HepG2 (cell line): ENCODE measurements around the gene ARHGAP5. TPM values are rescaled to one million over a fixed set of nuclear protein-coding genes. Genes with fewer than 3 reads are reported as not detected.

Experiments used
- ARNTL ChIP-seq: sonication (generic); formaldehyde crosslinking; IDR thresholded peaks from 2 replicates; pipeline ENCODE4 v1.4.0; 2020; ENCODE audit warnings: mild to moderate bottlenecking, missing genetic modification reagents
- CERS6 ChIP-seq: sonication (generic); formaldehyde crosslinking; IDR thresholded peaks from 2 replicates; pipeline ENCODE4 v1.5.0; 2020; ENCODE audit warnings: missing genetic modification reagents
- E2F1 ChIP-seq: sonication (generic); formaldehyde crosslinking; IDR thresholded peaks from 2 replicates; pipeline ENCODE4 v1.5.0; 2020; ENCODE audit warnings: missing genetic modification reagents
- ETV5 ChIP-seq: IDR thresholded peaks from 2 replicates; pipeline ENCODE4 v1.6.1; 2018; ENCODE audit warnings: missing biosample characterization, missing genetic modification reagents, inconsistent platforms, borderline replicate concordance
- GMEB1 ChIP-seq: sonication (generic); formaldehyde crosslinking; IDR thresholded peaks from 2 replicates; pipeline ENCODE4 v1.5.1; 2020; ENCODE audit warnings: missing genetic modification reagents, mild to moderate bottlenecking, borderline replicate concordance
- HBP1 ChIP-seq: IDR thresholded peaks from 2 replicates; pipeline ENCODE4 v1.6.1; 2016; ENCODE audit warnings: low read depth, control low read depth
- MAFF ChIP-seq: IDR thresholded peaks from 2 replicates; pipeline ENCODE4 v1.6.1; 2011; ENCODE audit warnings: low read depth, low read length, improper control_type of control experiment
- MXD3 ChIP-seq: IDR thresholded peaks from 2 replicates; pipeline ENCODE4 v1.6.1; 2016; ENCODE audit warnings: mild to moderate bottlenecking, missing biosample characterization, missing genetic modification reagents
- NFIC ChIP-seq: IDR thresholded peaks from 2 replicates; pipeline ENCODE4 v1.6.1; 2012; ENCODE audit warnings: mild to moderate bottlenecking, low read length, inconsistent platforms
- RELA ChIP-seq: sonication (generic); formaldehyde crosslinking; IDR thresholded peaks from 2 replicates; pipeline ENCODE4 v1.4.0; 2020; ENCODE audit warnings: missing genetic modification reagents
- SAFB2 ChIP-seq: sonication (generic); formaldehyde crosslinking; IDR thresholded peaks from 2 replicates; pipeline ENCODE4 v1.5.1; 2020; ENCODE audit warnings: missing genetic modification reagents, low read depth, mild to moderate bottlenecking, borderline replicate concordance
- TMF1 ChIP-seq: sonication (generic); formaldehyde crosslinking; IDR thresholded peaks from 2 replicates; pipeline ENCODE4 v1.8.1; 2022; ENCODE audit warnings: low read depth, missing genetic modification reagents
- ZBTB42 ChIP-seq: sonication (generic); formaldehyde crosslinking; IDR thresholded peaks from 2 replicates; pipeline ENCODE4 v1.5.0; 2020; ENCODE audit warnings: mild to moderate bottlenecking, missing genetic modification reagents
- ZBTB44 ChIP-seq: sonication (generic); formaldehyde crosslinking; IDR thresholded peaks from 2 replicates; pipeline ENCODE4 v1.4.0; 2020; ENCODE audit warnings: missing genetic modification reagents
- ZNF10 ChIP-seq: sonication (generic); formaldehyde crosslinking; IDR thresholded peaks from 2 replicates; pipeline ENCODE4 v1.4.0; 2020; ENCODE audit warnings: mild to moderate bottlenecking, low read depth, missing genetic modification reagents, borderline replicate concordance
- ZNF552 ChIP-seq: sonication (generic); formaldehyde crosslinking; IDR thresholded peaks from 2 replicates; pipeline ENCODE4 v1.9.0; 2022; ENCODE audit warnings: missing genetic modification reagents, mild to moderate bottlenecking, borderline replicate concordance
- ZNF558 ChIP-seq: sonication (generic); formaldehyde crosslinking; IDR thresholded peaks from 2 replicates; pipeline ENCODE4 v1.9.0; 2022; ENCODE audit warnings: mild to moderate bottlenecking, missing genetic modification reagents, borderline replicate concordance
- ZNF598 ChIP-seq: sonication (generic); formaldehyde crosslinking; IDR thresholded peaks from 2 replicates; pipeline ENCODE4 v1.5.1; 2020; ENCODE audit warnings: mild to moderate bottlenecking, missing genetic modification reagents, borderline replicate concordance
- ZNF75D ChIP-seq: sonication (generic); formaldehyde crosslinking; IDR thresholded peaks from 2 replicates; pipeline ENCODE4 v1.8.1; 2023; ENCODE audit warnings: missing genetic modification reagents, mild to moderate bottlenecking, borderline replicate concordance
- ZNF776 ChIP-seq: sonication (generic); formaldehyde crosslinking; IDR thresholded peaks from 2 replicates; pipeline ENCODE4 v1.4.0; 2020; ENCODE audit warnings: mild to moderate bottlenecking, missing genetic modification reagents
- polyA plus RNA-seq, 8 experiments: library from polyadenylated mRNA; depleted of rRNA in 3 of 8; stranded (reverse) in 7 of 8; unstranded in 1 of 8; fragments of >200 nt; fragmentation: Illumina TruSeq in 4 of 8; extraction: Trizol in 4 of 8; gene quantifications; 2 replicates each; pipeline versions ENCODE4 v1.2.1 to v1.2.3, GENCODE V29; 2011 to 2016; ENCODE audit warnings: low read depth in 4 of 8, missing spikeins in 1 of 8, mixed read lengths in 1 of 8; ENCODE audit not compliant: insufficient read depth in 1 of 8
- total RNA-seq, 5 experiments: library from RNA; depleted of rRNA; stranded (reverse); fragments of >200 nt; fragmentation: Illumina TruSeq; extraction: Trizol; gene quantifications; 2 replicates each; pipeline ENCODE4 v1.2.3, GENCODE V29; 2016; ENCODE audit warnings: low read depth in 1 of 5

The ARHGAP5 gene
- total and polyA plus RNA-seq, 2 of the 13 experiments (the other 11 are each of a cell fraction or from before 2014, with no cell fraction given): 33.7 to 144 TPM

- TF ChIP-seq ARNTL (CRISPR knock-in tag) (peak; percentile 82; the same call in 1 of the 2 replicates), GMEB1 (CRISPR knock-in tag) (peak; percentile 70), TMF1 (no peak), HBP1 (CRISPR knock-in tag) (0 out of 2 replicates have a peak, but pooled peaks have one; percentile 89), MXD3 (CRISPR knock-in tag) (no peak; the same call in none of the 2 replicates), RELA (CRISPR knock-in tag) (peak; percentile 20; the same call in 1 of the 2 replicates), ETV5 (CRISPR knock-in tag) (no peak; the same call in 1 of the 2 replicates), CERS6 (0 out of 2 replicates have a peak, but pooled peaks have one; percentile 21), ZNF552 (CRISPR knock-in tag) (no peak), NFIC (no peak), ZNF598 (CRISPR knock-in tag) (peak; percentile 100), ZNF558 (CRISPR knock-in tag) (peak; percentile 87), ZNF776 (CRISPR knock-in tag) (peak; percentile 49; the same call in 1 of the 2 replicates), ZBTB44 (CRISPR knock-in tag) (peak; percentile 57; the same call in 1 of the 2 replicates), ZNF75D (no peak), E2F1 (CRISPR knock-in tag) (no peak; the same call in 1 of the 2 replicates), MAFF (no peak), ZNF10 (no peak), SAFB2 (CRISPR knock-in tag) (no peak; the same call in none of the 2 replicates), ZBTB42 (CRISPR knock-in tag) (peak; percentile 89; the same call in 1 of the 2 replicates)
Observed at GRCh38 chr14:32076278-32077080, 625 bp upstream of the ARHGAP5 start (continued).
